ENCODE measurements around the gene FAM25C.
"Not testable (repeated sequence)": the region's sequence is repeated elsewhere in the genome, so short reads cannot be mapped to it uniquely, and the experiment has no call there.

DNA sequence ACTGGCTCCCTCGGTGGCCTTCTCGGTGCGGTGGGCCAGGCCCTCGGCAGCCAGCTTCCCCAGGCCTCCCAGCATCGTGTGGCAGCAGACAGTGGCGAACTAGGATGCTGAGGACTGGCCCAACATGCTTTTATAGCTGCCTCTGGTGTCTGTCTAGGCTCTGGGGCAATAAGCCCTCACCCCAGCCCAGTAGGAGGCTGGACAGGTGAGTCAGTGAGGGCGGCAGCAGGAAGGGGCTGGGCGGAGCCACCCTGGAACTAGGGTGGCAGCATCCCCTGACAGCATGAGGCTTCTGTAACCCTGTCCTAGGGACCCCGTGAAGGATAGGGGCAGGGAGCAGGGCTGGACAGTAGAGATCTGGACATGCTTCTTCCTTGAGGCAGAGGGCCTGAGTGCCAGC is at the start of gene FAM25C:
- not testable (repeated sequence) for TF ChIP-seq EP300, POLR2AphosphoS5 (IDR thresholded peaks at IDR 0.05)
- TF ChIP-seq, protein P1, sequence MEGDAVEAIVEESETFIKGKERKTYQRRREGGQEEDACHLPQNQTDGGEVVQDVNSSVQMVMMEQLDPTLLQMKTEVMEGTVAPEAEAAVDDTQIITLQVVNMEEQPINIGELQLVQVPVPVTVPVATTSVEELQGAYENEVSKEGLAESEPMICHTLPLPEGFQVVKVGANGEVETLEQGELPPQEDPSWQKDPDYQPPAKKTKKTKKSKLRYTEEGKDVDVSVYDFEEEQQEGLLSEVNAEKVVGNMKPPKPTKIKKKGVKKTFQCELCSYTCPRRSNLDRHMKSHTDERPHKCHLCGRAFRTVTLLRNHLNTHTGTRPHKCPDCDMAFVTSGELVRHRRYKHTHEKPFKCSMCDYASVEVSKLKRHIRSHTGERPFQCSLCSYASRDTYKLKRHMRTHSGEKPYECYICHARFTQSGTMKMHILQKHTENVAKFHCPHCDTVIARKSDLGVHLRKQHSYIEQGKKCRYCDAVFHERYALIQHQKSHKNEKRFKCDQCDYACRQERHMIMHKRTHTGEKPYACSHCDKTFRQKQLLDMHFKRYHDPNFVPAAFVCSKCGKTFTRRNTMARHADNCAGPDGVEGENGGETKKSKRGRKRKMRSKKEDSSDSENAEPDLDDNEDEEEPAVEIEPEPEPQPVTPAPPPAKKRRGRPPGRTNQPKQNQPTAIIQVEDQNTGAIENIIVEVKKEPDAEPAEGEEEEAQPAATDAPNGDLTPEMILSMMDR (IDR thresholded peaks at IDR 0.05) = not testable (repeated sequence)

Measured in upper lobe of left lung (tissue), 4 donors.